HEK293 (cell line): ENCODE data around the gene COX18.

Experiments
- YY1 ChIP-seq: fragments of 450-650 bp; formaldehyde crosslinking; IDR thresholded peaks from 2 replicates; pipeline ENCODE4 v1.5.1; 2018; ENCODE audit warnings: missing biosample characterization, missing genetic modification characterization
- ZBTB8A ChIP-seq: fragments of 450-650 bp; formaldehyde crosslinking; IDR thresholded peaks from 2 replicates; pipeline ENCODE4 v1.5.1; 2016; ENCODE audit warnings: missing biosample characterization, missing genetic modification characterization
- TF ChIP-seq, protein P1 (sequence below): fragments of 450-650 bp; formaldehyde crosslinking; IDR thresholded peaks from 2 replicates; pipeline ENCODE4 v1.5.1; 2016; ENCODE audit warnings: missing biosample characterization, missing genetic modification characterization
- TF ChIP-seq, protein P2 (sequence below): fragments of 450-650 bp; formaldehyde crosslinking; IDR thresholded peaks from 2 replicates; pipeline ENCODE4 v1.5.1; 2016; ENCODE audit warnings: missing biosample characterization, missing genetic modification characterization
- TF ChIP-seq, protein P3 (sequence below): fragments of 450-650 bp; formaldehyde crosslinking; IDR thresholded peaks from 2 replicates; pipeline ENCODE4 v1.5.1; 2017; ENCODE audit warnings: missing biosample characterization, mild to moderate bottlenecking, missing genetic modification characterization, moderate library complexity

DNA sequence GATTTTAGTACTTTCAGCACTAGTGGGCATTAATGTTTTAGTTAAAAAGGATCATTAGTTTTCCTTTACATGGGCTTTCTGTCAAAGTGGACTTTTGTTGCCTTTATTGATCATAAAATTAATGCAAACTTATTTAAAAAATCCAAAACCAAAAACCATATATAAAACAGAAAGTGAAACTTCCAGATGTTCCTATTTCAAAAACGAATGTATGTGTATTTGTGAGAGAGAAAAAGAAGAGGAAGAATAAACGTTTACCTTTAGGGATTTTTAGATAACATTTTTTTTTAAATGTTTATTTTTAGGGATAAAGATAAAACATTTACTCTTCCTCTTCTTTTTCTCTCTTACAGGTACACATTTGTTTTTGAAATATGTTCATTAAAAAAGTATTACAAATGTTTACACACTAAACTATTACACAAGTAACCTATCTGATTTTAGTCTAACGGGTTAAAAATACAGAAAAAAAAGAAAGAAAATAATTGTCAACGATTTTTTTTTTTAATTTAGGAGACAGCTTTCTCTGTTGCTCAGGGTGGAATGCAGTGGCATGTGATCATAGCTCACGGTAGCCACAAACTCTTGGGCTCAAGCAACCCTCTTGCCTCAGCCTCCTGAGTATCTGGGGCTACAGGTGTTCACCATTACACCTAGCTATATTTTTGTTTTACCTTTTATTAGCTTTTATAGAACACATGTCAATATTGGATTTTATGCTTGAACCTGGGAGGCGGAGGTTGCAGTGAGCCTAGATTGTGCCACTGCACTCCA, 16.8 kb upstream of the COX18 start:
- TF ChIP-seq, protein P1, sequence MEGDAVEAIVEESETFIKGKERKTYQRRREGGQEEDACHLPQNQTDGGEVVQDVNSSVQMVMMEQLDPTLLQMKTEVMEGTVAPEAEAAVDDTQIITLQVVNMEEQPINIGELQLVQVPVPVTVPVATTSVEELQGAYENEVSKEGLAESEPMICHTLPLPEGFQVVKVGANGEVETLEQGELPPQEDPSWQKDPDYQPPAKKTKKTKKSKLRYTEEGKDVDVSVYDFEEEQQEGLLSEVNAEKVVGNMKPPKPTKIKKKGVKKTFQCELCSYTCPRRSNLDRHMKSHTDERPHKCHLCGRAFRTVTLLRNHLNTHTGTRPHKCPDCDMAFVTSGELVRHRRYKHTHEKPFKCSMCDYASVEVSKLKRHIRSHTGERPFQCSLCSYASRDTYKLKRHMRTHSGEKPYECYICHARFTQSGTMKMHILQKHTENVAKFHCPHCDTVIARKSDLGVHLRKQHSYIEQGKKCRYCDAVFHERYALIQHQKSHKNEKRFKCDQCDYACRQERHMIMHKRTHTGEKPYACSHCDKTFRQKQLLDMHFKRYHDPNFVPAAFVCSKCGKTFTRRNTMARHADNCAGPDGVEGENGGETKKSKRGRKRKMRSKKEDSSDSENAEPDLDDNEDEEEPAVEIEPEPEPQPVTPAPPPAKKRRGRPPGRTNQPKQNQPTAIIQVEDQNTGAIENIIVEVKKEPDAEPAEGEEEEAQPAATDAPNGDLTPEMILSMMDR = no peak
- no peak for TF ChIP-seq YY1 (tag by site-specific recombination)
- no peak for TF ChIP-seq ZBTB8A (tag by site-specific recombination)
- TF ChIP-seq, protein P2, sequence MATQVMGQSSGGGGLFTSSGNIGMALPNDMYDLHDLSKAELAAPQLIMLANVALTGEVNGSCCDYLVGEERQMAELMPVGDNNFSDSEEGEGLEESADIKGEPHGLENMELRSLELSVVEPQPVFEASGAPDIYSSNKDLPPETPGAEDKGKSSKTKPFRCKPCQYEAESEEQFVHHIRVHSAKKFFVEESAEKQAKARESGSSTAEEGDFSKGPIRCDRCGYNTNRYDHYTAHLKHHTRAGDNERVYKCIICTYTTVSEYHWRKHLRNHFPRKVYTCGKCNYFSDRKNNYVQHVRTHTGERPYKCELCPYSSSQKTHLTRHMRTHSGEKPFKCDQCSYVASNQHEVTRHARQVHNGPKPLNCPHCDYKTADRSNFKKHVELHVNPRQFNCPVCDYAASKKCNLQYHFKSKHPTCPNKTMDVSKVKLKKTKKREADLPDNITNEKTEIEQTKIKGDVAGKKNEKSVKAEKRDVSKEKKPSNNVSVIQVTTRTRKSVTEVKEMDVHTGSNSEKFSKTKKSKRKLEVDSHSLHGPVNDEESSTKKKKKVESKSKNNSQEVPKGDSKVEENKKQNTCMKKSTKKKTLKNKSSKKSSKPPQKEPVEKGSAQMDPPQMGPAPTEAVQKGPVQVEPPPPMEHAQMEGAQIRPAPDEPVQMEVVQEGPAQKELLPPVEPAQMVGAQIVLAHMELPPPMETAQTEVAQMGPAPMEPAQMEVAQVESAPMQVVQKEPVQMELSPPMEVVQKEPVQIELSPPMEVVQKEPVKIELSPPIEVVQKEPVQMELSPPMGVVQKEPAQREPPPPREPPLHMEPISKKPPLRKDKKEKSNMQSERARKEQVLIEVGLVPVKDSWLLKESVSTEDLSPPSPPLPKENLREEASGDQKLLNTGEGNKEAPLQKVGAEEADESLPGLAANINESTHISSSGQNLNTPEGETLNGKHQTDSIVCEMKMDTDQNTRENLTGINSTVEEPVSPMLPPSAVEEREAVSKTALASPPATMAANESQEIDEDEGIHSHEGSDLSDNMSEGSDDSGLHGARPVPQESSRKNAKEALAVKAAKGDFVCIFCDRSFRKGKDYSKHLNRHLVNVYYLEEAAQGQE (tag by site-specific recombination) = no peak
- TF ChIP-seq, protein P3, sequence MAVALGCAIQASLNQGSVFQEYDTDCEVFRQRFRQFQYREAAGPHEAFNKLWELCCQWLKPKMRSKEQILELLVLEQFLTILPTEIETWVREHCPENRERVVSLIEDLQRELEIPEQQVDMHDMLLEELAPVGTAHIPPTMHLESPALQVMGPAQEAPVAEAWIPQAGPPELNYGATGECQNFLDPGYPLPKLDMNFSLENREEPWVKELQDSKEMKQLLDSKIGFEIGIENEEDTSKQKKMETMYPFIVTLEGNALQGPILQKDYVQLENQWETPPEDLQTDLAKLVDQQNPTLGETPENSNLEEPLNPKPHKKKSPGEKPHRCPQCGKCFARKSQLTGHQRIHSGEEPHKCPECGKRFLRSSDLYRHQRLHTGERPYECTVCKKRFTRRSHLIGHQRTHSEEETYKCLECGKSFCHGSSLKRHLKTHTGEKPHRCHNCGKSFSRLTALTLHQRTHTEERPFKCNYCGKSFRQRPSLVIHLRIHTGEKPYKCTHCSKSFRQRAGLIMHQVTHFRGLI = no peak
